HG03103 (cell line): ENCODE results near the gene TCF7.

Experiments
- ATAC-seq: cut with Tn5 transposase; IDR thresholded peaks from one replicate; pipeline ENCODE4 v1.9.1; 2021; ENCODE audit warnings: low read depth; ENCODE audit not compliant: unreplicated experiment

The TCF7 gene

GRCh38 chr5:134128648-134128995 lies 14.1 kb downstream of the TCF7 start:
- no peak for ATAC-seq

- ATAC-seq = no peak
These were observed 15.1 kb downstream of the TCF7 start for GRCh38 chr5:134129411-134130238.

GRCh38 chr5:134130239-134130945 lies 15.9 kb downstream of the TCF7 start:
- ATAC-seq = no peak

- ATAC-seq = no peak
These were observed 16.7 kb downstream of the TCF7 start for GRCh38 chr5:134131165-134131564.

GRCh38 chr5:134131578-134132350 lies 17.3 kb downstream of the TCF7 start:
- no peak for ATAC-seq

DNA sequence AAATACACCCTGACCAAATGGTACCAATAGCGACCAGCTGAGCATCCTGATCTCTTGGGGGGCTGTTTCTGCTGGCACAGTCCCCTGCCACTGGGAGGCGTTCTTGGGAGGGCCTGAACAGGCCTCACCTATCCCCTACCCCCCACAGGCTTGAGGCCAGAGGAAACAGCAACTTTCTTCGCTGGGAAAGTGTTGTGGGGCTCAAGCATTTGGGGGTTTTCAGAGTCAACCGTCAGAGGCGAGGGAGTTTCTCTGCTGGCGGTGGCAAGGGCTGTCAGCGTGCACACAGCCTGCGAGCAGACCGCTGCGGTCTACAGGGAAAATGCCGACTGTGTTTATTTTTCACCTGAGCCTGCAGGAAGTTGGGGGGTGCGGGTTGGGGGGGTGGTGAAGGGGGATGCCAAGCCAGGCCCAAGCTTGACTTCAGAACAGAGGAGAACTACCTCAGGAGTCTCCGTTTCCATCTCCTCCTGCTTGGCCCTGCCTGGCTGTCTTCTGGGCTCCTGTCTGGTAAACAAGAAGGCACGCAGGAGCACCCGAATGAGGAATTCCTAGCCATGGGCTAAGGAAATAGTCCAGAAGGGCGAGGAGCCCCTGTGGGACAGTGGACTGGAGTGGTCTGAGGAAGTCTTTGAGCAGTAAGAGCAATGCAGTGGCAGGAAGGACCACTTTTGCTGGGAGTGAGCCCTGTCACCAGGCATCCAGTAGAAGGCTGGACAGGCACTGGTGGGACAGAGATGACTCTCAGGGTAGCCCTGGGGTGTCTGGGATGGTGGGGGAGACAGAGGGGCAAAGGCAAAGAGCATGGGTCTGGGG lies 18.1 kb downstream of the TCF7 start:
- ATAC-seq = no peak

DNA sequence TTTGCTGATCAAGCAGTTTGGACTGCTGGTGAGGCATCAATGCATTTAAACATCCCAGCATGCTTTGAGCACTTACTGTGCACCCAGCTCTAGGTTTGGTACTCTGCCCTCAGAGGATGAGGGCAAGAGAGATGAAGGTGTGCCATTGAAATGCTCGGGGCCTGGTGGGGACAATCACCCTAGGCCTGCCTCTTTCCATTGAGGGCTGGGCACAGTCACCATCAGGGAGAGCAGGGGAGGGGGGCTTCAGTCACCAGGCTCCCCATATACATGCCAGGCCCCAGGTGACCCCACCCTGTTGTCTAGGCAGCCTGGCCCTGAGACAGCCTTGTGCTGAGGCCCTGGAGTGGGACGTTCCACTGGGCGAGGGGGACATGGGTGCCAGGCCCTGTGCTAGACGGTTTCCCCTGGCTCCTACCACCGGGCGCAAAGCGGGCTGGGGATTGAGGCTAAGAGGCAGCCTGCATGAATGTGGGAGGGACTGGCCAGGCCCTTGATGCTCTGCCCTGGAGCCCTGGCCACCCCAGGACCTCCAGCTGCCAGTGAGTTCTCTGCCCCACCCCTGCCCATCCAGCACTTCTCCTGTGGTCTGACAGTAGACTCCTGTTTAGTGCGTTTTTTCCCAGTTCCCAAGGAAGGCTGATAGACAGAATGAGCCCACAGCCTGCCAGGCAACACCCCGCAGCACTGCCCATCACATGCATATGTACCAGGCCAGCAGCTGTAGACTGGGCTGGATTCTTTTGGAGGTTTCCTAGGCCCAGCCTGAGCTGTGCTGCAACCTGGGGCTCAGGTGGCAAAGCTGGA lies 18.9 kb downstream of the TCF7 start:
- ATAC-seq = no peak

- no peak for ATAC-seq
These were observed 19.6 kb downstream of the TCF7 start for GRCh38 chr5:134133995-134134541.

- no peak for ATAC-seq
These were observed 20.7 kb downstream of the TCF7 start for GRCh38 chr5:134135091-134135655.

DNA sequence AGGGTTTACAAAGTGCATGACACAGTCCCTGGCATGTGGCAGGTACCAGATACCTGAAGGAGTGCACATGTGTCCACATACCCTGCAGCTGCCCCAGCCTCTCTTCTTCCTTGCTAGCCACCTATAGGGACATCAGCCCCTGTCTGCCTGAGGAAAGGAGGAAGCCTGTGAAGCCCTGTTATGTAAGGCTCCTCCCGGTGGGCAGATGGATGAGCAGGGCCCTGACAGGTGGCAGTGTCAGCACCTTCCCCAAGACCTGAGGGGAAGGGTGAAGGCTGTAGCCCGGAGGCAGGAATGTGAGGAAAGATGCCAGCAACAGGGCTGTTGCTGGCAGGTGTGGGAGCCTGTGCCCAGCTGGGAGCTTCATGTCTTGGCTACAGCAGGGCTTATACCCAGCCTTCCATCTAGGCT lies 21.7 kb downstream of the TCF7 start:
- ATAC-seq = no peak

GRCh38 chr5:134136771-134137170 lies 22.3 kb downstream of the TCF7 start:
- ATAC-seq = no peak

DNA sequence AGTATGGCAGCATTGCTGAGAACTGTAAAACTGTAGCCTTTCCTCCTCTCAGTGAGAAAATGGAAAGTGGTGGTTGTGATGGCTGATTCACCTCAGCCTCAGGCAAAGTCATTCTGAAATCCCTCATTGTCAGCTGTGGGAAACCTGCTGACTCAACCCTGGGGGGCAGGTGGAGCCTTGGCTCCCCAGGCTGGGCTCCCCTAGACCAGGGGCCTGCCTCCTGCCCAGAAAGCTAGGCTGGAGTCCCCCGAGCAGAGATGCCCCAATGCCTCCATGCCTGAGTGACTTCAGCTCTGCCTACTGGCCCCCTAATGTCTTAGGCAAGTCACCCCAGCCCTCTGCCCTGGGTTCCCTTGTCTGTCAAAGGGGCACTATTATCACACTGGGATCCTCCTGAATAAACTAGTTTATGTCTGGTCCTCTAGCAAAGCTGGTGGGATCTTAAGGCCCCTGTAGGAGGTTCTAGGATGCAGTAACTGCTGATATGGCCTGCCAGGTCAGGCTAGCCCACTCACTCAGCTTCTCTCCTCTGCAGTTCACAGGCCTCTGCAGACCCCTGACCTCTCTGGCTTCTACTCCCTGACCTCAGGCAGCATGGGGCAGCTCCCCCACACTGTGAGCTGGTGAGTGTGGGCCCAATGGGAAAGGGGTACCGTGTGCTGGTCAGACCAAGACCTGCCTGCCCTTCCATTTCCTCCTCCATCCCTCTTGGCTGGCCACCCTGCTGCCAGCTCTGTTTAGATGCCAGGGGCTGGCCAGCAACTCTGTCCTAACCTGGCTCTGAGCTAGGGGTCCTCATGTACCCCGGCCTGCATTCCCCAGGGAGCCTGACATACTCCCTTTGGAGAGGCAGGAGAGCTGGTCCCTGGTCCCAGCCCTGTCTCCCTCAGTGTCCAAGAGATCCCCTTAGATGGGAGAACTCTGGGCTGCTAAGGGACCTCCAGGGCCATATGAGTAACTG lies 24.2 kb downstream of the TCF7 start:
- ATAC-seq = peak; percentile 59

GRCh38 chr5:134139377-134139851 lies 24.9 kb downstream of the TCF7 start:
- no peak for ATAC-seq

- no peak for ATAC-seq
These were observed 25.5 kb downstream of the TCF7 start for GRCh38 chr5:134139891-134140469.

GRCh38 chr5:134140530-134141201 lies 26.2 kb downstream of the TCF7 start:
- peak; percentile 46 for ATAC-seq

- ATAC-seq = no peak
These were observed 27.0 kb downstream of the TCF7 start for GRCh38 chr5:134141331-134142050.
